ENCODE measurements around the gene CFAP74. TPM values are rescaled to one million over a fixed set of nuclear protein-coding genes. Genes with fewer than 3 reads are reported as not detected.
A peak's percentile ranks its signal among the peaks of the same experiment; 100 is the strongest.

The CFAP74 gene
- total and polyA plus RNA-seq, 2 of the 13 experiments (the other 11 are each of a cell fraction or from before 2014, with no cell fraction given) = 0.27 to 0.62 TPM

GRCh38 chr1:1941211-1941841 is 62.3 kb downstream of the CFAP74 start (continued):
- TF ChIP-seq ZNF781 (CRISPR knock-in tag; IDR thresholded peaks at IDR 0.05; ENCODE audit: borderline replicate concordance, not compliant biosample characterization) = peak; percentile 48
- no peak for TF ChIP-seq ZBTB40 (IDR thresholded peaks at IDR 0.05)
- TF ChIP-seq ZBTB40 (CRISPR knock-in tag; IDR thresholded peaks at IDR 0.05) = peak; percentile 39
- peak; percentile 82; the same call in 1 of the 2 replicates for TF ChIP-seq ZGPAT (CRISPR knock-in tag; IDR thresholded peaks at IDR 0.05)
- 0 out of 2 replicates have a peak, but pooled peaks have one; percentile 46 for TF ChIP-seq EEA1 (CRISPR knock-in tag; IDR thresholded peaks at IDR 0.05; ENCODE audit: borderline replicate concordance)
- TF ChIP-seq GABPB1 (CRISPR knock-in tag; IDR thresholded peaks at IDR 0.05) = peak; percentile 61
- no peak for TF ChIP-seq ZSCAN12 (CRISPR knock-in tag; IDR thresholded peaks at IDR 0.05)
- TF ChIP-seq ZNF644 (CRISPR knock-in tag; IDR thresholded peaks at IDR 0.05; ENCODE audit: low read depth) = 0 out of 2 replicates have a peak, but pooled peaks have one; percentile 12
- no peak; the same call in 1 of the 2 replicates for TF ChIP-seq BATF2 (CRISPR knock-in tag; IDR thresholded peaks at IDR 0.05)
- TF ChIP-seq ZNF33B (CRISPR knock-in tag; IDR thresholded peaks at IDR 0.05) = peak; percentile 54; the same call in 1 of the 2 replicates
- TF ChIP-seq ZNF180 (CRISPR knock-in tag; IDR thresholded peaks at IDR 0.05; ENCODE audit: borderline replicate concordance, low read depth) = no peak
- no peak for TF ChIP-seq SRSF9 (IDR thresholded peaks at IDR 0.05; ENCODE audit: borderline replicate concordance, insufficient read depth, low read depth, low read length, poor library complexity, severe bottlenecking)
- no peak for TF ChIP-seq CCDC6 (CRISPR knock-in tag; IDR thresholded peaks at IDR 0.05)
- TF ChIP-seq MAX (IDR thresholded peaks at IDR 0.05) = peak; percentile 70
- TF ChIP-seq CSRNP1 (CRISPR knock-in tag; IDR thresholded peaks at IDR 0.05) = peak; percentile 79
- TF ChIP-seq MATR3 (CRISPR knock-in tag; IDR thresholded peaks at IDR 0.05) = no peak

Measured in HepG2 (cell line).